Epithelial cell of proximal tubule (primary cell): ENCODE results near the gene DCAF7. TPM values are rescaled to one million over a fixed set of nuclear protein-coding genes. Genes with fewer than 3 reads are reported as not detected.

Source experiments
- DNase-seq: peaks from one replicate; pipeline ENCODE4 v3.0.0-alpha.2; 2011; ENCODE audit warnings: low read depth
- H3K4me3 ChIP-seq: 2 replicates; pipeline ENCODE4 v1.5.1; 2011; ENCODE audit warnings: low read depth, mild to moderate bottlenecking, low read length
- CTCF ChIP-seq: conservative IDR thresholded peaks from 2 replicates; pipeline ENCODE4 v1.5.1; 2012; ENCODE audit warnings: low read depth, mild to moderate bottlenecking, low read length
- total RNA-seq: library from RNA; depleted of rRNA; stranded (reverse); fragments of >200 nt; gene quantifications from 2 replicates; pipeline ENCODE4 v1.2.3, GENCODE V29; 2015

The DCAF7 gene
- total RNA-seq, 1 donor from 2014 or later: 45.8 TPM

DNA sequence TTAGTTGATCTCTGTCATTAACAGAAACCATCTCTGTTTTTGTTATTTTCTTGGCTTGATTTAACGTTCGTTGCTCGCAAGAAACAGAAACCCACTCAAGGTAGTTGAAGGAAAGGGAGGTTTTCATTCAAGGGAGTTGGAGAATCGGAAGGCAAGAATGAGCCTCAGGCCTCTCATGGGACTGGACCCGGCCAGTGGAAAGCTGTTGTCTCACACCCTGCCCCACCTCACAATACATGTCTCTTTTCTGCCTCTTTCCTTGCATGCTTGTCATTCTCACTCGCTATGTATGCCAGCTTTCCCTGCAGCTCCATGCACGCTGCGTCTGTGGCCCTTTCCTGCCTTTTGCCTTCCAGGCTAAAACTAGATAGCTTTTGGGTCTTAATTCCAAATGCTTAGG lies 18.3 kb downstream of the DCAF7 start:
- no peak overlapping the region for H3K4me3 ChIP-seq
- no peak for DNase-seq
- no peak for TF ChIP-seq CTCF

DNA sequence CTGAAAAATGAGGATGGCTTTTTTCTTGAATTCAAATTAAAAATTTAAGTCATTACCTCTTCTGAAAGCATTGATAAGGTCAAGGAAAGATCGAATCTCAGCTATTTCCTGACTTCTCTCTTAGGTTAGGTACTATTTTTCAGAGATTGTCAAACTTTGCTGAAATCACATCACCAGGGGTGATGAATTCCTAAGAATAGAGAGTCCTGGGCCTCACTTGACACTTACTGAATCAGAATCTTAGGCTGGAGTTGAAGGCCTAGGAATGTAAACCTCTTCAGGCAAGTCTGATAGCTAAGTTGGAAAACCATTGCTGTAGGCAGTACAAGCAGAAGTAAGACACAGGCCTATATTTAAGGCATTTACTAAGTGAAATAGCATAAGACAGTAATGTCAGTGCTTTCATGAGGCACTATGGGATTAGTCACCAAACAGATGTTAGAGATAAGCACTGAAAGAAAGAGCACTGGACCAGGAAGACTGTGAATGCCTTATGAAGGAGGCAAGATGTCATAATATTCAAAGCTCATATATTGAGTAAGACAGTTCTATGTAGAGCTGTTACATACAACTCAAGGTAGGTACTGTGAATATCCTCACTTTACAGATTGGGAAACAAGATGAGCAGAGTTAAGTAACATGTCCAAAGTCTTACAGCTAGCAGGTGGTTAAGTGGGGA lies 21.5 kb downstream of the DCAF7 start:
- H3K4me3 ChIP-seq: no peak overlapping the region
- no peak for TF ChIP-seq CTCF
- DNase-seq: no peak

DNA sequence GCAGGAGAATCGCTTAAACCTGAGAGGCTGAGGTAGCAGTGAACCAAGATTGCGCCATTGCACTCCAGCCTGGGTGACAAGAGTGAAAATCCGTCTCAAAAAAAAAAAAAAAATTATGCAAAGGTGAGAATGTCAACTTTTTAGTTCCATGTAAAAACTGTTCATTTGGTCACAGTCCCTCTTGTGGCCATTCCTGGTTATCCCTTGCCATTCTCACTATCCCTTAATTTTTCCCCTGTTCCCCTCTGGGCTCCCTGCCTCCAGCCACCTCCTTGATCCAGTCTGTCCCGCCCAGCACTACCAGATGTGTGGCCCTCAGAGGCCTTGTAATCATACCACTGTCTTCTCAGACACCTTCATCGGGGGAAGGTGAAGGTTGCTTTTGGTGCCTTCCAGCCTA lies 23.4 kb downstream of the DCAF7 start:
- TF ChIP-seq CTCF: peak; percentile 54
- H3K4me3 ChIP-seq: no peak overlapping the region
- DNase-seq: no peak

DNA sequence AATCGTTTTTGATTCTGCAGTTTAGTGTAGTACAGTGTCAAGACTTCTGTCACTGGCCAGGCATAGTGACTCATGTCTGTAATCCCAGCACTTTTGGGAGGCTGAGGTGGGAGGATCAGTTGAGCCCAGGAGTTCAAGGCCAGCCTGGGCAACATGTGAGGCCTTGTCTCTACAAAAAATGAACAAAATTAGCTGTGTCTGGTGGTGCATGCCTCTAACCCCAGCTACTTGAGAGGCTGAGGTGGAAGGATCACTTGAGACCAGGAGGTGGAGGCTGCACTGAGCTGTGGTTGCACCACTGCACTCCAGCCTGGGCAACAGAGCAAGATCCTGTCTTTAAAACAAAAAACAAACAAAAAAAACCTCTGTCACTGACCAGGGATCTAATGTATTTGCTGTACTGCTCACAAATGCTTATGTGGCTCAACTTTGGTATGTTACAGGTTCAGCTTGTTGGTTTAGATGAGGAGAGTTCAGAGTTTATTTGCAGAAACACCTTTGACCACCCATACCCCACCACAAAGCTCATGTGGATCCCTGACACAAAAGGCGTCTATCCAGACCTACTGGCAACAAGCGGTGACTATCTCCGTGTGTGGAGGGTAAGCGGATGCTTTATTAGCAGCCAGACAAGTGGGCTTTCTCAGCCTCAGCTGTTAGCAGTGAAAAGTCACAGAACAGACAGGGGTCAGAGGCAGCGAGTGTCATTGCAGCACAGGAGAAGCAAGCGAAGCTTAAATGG lies 27.9 kb downstream of the DCAF7 start:
- no peak for DNase-seq
- no peak for TF ChIP-seq CTCF
- H3K4me3 ChIP-seq: no peak overlapping the region

GRCh38 chr17:63578769-63579111 lies 28.5 kb downstream of the DCAF7 start:
- no peak for DNase-seq
- H3K4me3 ChIP-seq: no peak overlapping the region
- TF ChIP-seq CTCF: no peak

- H3K4me3 ChIP-seq: no peak overlapping the region
- DNase-seq: no peak
- no peak for TF ChIP-seq CTCF
Measured at GRCh38 chr17:63579633-63580032, 29.4 kb downstream of the DCAF7 start.

GRCh38 chr17:63587770-63588169 lies 37.5 kb downstream of the DCAF7 start:
- TF ChIP-seq CTCF: no peak
- H3K4me3 ChIP-seq: no peak overlapping the region
- DNase-seq: no peak
